Neural cell (in vitro differentiated cells): Measurements from ENCODE around the gene KIFAP3.

Source experiments
- EP300 ChIP-seq: fragments of 450-650 bp; conservative IDR thresholded peaks from 2 replicates; pipeline ENCODE4 v1.6.1; 2014; ENCODE audit warnings: antibody characterized with exemption, mild to moderate bottlenecking, moderate library complexity; ENCODE audit not compliant: poor library complexity, severe bottlenecking
- EZH2 ChIP-seq: fragments of 200-600, 300-800 bp; shearing (Covaris generic), sonication (generic); IDR thresholded peaks from 2 replicates; pipeline ENCODE4 v1.6.1; 2014; ENCODE audit warnings: antibody characterized with exemption, low read length, borderline replicate concordance, mild to moderate bottlenecking; ENCODE audit not compliant: insufficient read depth, poor library complexity, severe bottlenecking
- MXI1 ChIP-seq: fragments of 450-650 bp; conservative IDR thresholded peaks from 2 replicates; pipeline ENCODE4 v1.6.1; 2014; ENCODE audit warnings: antibody characterized with exemption, mild to moderate bottlenecking; ENCODE audit not compliant: poor library complexity, severe bottlenecking
- POLR2AphosphoS5 ChIP-seq: IDR thresholded peaks from 2 replicates; pipeline ENCODE4 v1.6.1; 2012
- RAD21 ChIP-seq: fragments of 450-650 bp; conservative IDR thresholded peaks from 2 replicates; pipeline ENCODE4 v1.6.1; 2014; ENCODE audit warnings: antibody characterized with exemption, mild to moderate bottlenecking, moderate library complexity
- SMC3 ChIP-seq: fragments of 450-650 bp; conservative IDR thresholded peaks from 2 replicates; pipeline ENCODE4 v1.6.1; 2014; ENCODE audit warnings: antibody characterized with exemption, mild to moderate bottlenecking, moderate library complexity; ENCODE audit not compliant: poor library complexity
- TAF1 ChIP-seq: IDR thresholded peaks from 2 replicates; pipeline ENCODE4 v1.6.1; 2012; ENCODE audit warnings: low read depth
- TF ChIP-seq, protein P1 (sequence below): fragments of 450-650 bp; IDR thresholded peaks from 2 replicates; pipeline ENCODE4 v1.5.1; 2014; ENCODE audit warnings: antibody characterized with exemption, mild to moderate bottlenecking, moderate library complexity; ENCODE audit not compliant: poor library complexity, severe bottlenecking
- TF ChIP-seq, protein P2 (sequence below): IDR thresholded peaks from 2 replicates; pipeline ENCODE4 v1.6.1; 2012; ENCODE audit warnings: borderline replicate concordance

DNA sequence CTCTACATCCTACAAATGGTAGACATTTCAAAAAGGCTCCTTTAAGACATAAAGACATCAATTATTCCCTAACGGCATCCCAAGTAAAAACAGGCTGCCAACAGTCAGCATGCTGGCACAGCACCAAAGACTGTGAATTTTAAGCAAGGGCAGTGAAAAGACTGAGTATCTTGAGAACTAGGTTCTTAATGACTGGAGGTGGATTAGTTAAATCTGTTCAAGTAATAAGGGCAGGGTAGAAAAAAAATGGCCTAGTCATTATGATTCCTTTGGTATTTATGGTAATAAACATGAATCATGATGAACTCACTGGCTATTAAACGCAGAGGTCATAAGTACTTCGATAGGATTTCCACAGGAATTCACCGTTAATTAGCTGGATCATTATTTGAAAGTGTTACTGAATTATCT is 75.2 kb downstream of the KIFAP3 start:
- TF ChIP-seq, protein P1, sequence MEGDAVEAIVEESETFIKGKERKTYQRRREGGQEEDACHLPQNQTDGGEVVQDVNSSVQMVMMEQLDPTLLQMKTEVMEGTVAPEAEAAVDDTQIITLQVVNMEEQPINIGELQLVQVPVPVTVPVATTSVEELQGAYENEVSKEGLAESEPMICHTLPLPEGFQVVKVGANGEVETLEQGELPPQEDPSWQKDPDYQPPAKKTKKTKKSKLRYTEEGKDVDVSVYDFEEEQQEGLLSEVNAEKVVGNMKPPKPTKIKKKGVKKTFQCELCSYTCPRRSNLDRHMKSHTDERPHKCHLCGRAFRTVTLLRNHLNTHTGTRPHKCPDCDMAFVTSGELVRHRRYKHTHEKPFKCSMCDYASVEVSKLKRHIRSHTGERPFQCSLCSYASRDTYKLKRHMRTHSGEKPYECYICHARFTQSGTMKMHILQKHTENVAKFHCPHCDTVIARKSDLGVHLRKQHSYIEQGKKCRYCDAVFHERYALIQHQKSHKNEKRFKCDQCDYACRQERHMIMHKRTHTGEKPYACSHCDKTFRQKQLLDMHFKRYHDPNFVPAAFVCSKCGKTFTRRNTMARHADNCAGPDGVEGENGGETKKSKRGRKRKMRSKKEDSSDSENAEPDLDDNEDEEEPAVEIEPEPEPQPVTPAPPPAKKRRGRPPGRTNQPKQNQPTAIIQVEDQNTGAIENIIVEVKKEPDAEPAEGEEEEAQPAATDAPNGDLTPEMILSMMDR, result no peak
- no peak for TF ChIP-seq RAD21
- TF ChIP-seq EP300, result no peak
- TF ChIP-seq, protein P2, sequence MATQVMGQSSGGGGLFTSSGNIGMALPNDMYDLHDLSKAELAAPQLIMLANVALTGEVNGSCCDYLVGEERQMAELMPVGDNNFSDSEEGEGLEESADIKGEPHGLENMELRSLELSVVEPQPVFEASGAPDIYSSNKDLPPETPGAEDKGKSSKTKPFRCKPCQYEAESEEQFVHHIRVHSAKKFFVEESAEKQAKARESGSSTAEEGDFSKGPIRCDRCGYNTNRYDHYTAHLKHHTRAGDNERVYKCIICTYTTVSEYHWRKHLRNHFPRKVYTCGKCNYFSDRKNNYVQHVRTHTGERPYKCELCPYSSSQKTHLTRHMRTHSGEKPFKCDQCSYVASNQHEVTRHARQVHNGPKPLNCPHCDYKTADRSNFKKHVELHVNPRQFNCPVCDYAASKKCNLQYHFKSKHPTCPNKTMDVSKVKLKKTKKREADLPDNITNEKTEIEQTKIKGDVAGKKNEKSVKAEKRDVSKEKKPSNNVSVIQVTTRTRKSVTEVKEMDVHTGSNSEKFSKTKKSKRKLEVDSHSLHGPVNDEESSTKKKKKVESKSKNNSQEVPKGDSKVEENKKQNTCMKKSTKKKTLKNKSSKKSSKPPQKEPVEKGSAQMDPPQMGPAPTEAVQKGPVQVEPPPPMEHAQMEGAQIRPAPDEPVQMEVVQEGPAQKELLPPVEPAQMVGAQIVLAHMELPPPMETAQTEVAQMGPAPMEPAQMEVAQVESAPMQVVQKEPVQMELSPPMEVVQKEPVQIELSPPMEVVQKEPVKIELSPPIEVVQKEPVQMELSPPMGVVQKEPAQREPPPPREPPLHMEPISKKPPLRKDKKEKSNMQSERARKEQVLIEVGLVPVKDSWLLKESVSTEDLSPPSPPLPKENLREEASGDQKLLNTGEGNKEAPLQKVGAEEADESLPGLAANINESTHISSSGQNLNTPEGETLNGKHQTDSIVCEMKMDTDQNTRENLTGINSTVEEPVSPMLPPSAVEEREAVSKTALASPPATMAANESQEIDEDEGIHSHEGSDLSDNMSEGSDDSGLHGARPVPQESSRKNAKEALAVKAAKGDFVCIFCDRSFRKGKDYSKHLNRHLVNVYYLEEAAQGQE, result no peak
- TF ChIP-seq EZH2, result no peak
- TF ChIP-seq POLR2AphosphoS5, result no peak
- no peak for TF ChIP-seq TAF1
- TF ChIP-seq SMC3, result no peak
- TF ChIP-seq MXI1, result no peak
